ENCODE data around the gene SEPTIN5.

SEPTIN5 gene

GRCh38 chr22:19764636-19765476, 50.6 kb downstream of the SEPTIN5 start:
- H3K9ac ChIP-seq (ENCODE audit: low read length): no peak overlapping the region

GRCh38 chr22:19765477-19766239, 51.4 kb downstream of the SEPTIN5 start:
- Histone ChIP-seq H3K36me3 (ENCODE audit: control insufficient read depth, insufficient read depth, low read length, severe bottlenecking) (no peaks in the 10 kb centered on the region), H3K27me3 (replicated peaks; ENCODE audit: control insufficient read depth, insufficient read depth, low read length) (peaks cover 47% of the 10 kb centered on the region), H3K9ac (ENCODE audit: low read length) (no peak overlapping the region), H3K4me1 (ENCODE audit: control insufficient read depth, insufficient read depth, low read length) (no peaks in the 10 kb centered on the region), H3K4me3 (ENCODE audit: low read length) (peak overlapping the region; percentile 52), H3K9me3 (ENCODE audit: control insufficient read depth, low read length) (no peaks in the 10 kb centered on the region)
- no peak for DNase-seq (ENCODE audit: low read depth)

More at GRCh38 chr22:19764636-19765476, 50.6 kb downstream of the SEPTIN5 start:
- Histone ChIP-seq H3K36me3 (ENCODE audit: control insufficient read depth, insufficient read depth, low read length, severe bottlenecking) (no peaks in the 10 kb centered on the region), H3K27me3 (replicated peaks; ENCODE audit: control insufficient read depth, insufficient read depth, low read length) (peaks cover 45% of the 10 kb centered on the region), H3K9me3 (ENCODE audit: control insufficient read depth, low read length) (no peaks in the 10 kb centered on the region), H3K4me3 (ENCODE audit: low read length) (no peak overlapping the region), H3K4me1 (ENCODE audit: control insufficient read depth, insufficient read depth, low read length) (peaks cover under 1% of the 10 kb centered on the region)
- no peak for DNase-seq (ENCODE audit: low read depth)

- Histone ChIP-seq H3K4me1 (ENCODE audit: control insufficient read depth, insufficient read depth, low read length) (no peaks in the 10 kb centered on the region), H3K4me3 (ENCODE audit: low read length) (no peak overlapping the region), H3K36me3 (ENCODE audit: control insufficient read depth, insufficient read depth, low read length, severe bottlenecking) (no peaks in the 10 kb centered on the region), H3K9me3 (ENCODE audit: control insufficient read depth, low read length) (no peaks in the 10 kb centered on the region), H3K27me3 (replicated peaks; ENCODE audit: control insufficient read depth, insufficient read depth, low read length) (peaks cover 47% of the 10 kb centered on the region), H3K9ac (ENCODE audit: low read length) (no peak overlapping the region)
- no peak for DNase-seq (ENCODE audit: low read depth)
These were observed 51.9 kb downstream of the SEPTIN5 start for GRCh38 chr22:19766240-19766510.

GRCh38 chr22:19766511-19767426, 52.5 kb downstream of the SEPTIN5 start:
- H3K4me1 ChIP-seq (ENCODE audit: control insufficient read depth, insufficient read depth, low read length): no peaks in the 10 kb centered on the region
- no peak for DNase-seq (ENCODE audit: low read depth)
- H3K36me3 ChIP-seq (ENCODE audit: control insufficient read depth, insufficient read depth, low read length, severe bottlenecking): no peaks in the 10 kb centered on the region
- H3K4me3 ChIP-seq (ENCODE audit: low read length): peak overlapping the region; percentile 17
- peaks cover 51% of the 10 kb centered on the region for H3K27me3 ChIP-seq (replicated peaks; ENCODE audit: control insufficient read depth, insufficient read depth, low read length)
- H3K9me3 ChIP-seq (ENCODE audit: control insufficient read depth, low read length): no peaks in the 10 kb centered on the region
- H3K9ac ChIP-seq (ENCODE audit: low read length): no peak overlapping the region

GRCh38 chr22:19767427-19768341, 53.4 kb downstream of the SEPTIN5 start:
- Histone ChIP-seq H3K4me3 (ENCODE audit: low read length) (no peak overlapping the region), H3K4me1 (ENCODE audit: control insufficient read depth, insufficient read depth, low read length) (no peaks in the 10 kb centered on the region), H3K9me3 (ENCODE audit: control insufficient read depth, low read length) (no peaks in the 10 kb centered on the region), H3K9ac (ENCODE audit: low read length) (no peak overlapping the region), H3K36me3 (ENCODE audit: control insufficient read depth, insufficient read depth, low read length, severe bottlenecking) (no peaks in the 10 kb centered on the region), H3K27me3 (replicated peaks; ENCODE audit: control insufficient read depth, insufficient read depth, low read length) (peaks cover 54% of the 10 kb centered on the region)
- DNase-seq (ENCODE audit: low read depth): no peak

GRCh38 chr22:19769393-19769715, 55.1 kb downstream of the SEPTIN5 start:
- H3K9ac ChIP-seq (ENCODE audit: low read length): no peak overlapping the region
- no peaks in the 10 kb centered on the region for H3K36me3 ChIP-seq (ENCODE audit: control insufficient read depth, insufficient read depth, low read length, severe bottlenecking)
- H3K9me3 ChIP-seq (ENCODE audit: control insufficient read depth, low read length): no peaks in the 10 kb centered on the region
- no peaks in the 10 kb centered on the region for H3K4me1 ChIP-seq (ENCODE audit: control insufficient read depth, insufficient read depth, low read length)
- peaks cover 55% of the 10 kb centered on the region for H3K27me3 ChIP-seq (replicated peaks; ENCODE audit: control insufficient read depth, insufficient read depth, low read length)
- no peak for DNase-seq (ENCODE audit: low read depth)
- no peak overlapping the region for H3K4me3 ChIP-seq (ENCODE audit: low read length)

- Histone ChIP-seq H3K9ac (ENCODE audit: low read length) (no peak overlapping the region), H3K4me3 (ENCODE audit: low read length) (no peak overlapping the region), H3K36me3 (ENCODE audit: control insufficient read depth, insufficient read depth, low read length, severe bottlenecking) (no peaks in the 10 kb centered on the region), H3K27me3 (replicated peaks; ENCODE audit: control insufficient read depth, insufficient read depth, low read length) (peaks cover 58% of the 10 kb centered on the region), H3K4me1 (ENCODE audit: control insufficient read depth, insufficient read depth, low read length) (no peaks in the 10 kb centered on the region), H3K9me3 (ENCODE audit: control insufficient read depth, low read length) (no peaks in the 10 kb centered on the region)
- DNase-seq (ENCODE audit: low read depth): no peak
These were observed 56.3 kb downstream of the SEPTIN5 start for GRCh38 chr22:19770349-19771220.

GRCh38 chr22:19772422-19772672, 58.0 kb downstream of the SEPTIN5 start:
- H3K4me3 ChIP-seq (ENCODE audit: low read length): no peak overlapping the region
- H3K36me3 ChIP-seq (ENCODE audit: control insufficient read depth, insufficient read depth, low read length, severe bottlenecking): no peaks in the 10 kb centered on the region
- H3K4me1 ChIP-seq (ENCODE audit: control insufficient read depth, insufficient read depth, low read length): no peaks in the 10 kb centered on the region
- no peak overlapping the region for H3K9ac ChIP-seq (ENCODE audit: low read length)
- no peaks in the 10 kb centered on the region for H3K9me3 ChIP-seq (ENCODE audit: control insufficient read depth, low read length)
- no peak for DNase-seq (ENCODE audit: low read depth)
- H3K27me3 ChIP-seq (replicated peaks; ENCODE audit: control insufficient read depth, insufficient read depth, low read length): peaks cover 58% of the 10 kb centered on the region
